Fibroblast of skin of abdomen (primary cell): ENCODE data around the gene PCDH1.
A peak's percentile ranks its signal among the peaks of the same experiment; 100 is the strongest.

Experiments used
- DNase-seq: peaks from one replicate; pipeline ENCODE4 v3.0.0-alpha.2; 2013

PCDH1 gene

DNA sequence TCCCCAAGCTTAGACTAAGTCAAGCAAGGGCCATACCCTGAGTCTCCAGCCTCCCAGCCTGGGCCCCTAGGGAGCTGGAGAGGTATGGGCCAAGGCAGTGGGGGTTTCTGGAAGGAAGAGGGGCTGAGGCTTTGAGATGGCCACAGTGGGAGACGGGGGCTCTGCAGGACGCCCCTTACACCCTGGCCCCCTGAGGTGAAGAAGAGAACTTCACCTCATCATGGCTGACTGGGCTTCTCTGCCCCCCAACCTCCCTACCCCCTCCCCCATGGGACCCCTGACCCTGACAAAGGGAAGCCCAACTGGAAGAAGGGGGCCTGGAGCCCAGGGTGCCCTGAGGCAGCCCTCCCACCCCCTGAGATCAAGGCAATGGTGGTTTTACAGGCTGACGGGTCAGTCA is 25.8 kb downstream of the PCDH1 start:
- no peak for DNase-seq

DNA sequence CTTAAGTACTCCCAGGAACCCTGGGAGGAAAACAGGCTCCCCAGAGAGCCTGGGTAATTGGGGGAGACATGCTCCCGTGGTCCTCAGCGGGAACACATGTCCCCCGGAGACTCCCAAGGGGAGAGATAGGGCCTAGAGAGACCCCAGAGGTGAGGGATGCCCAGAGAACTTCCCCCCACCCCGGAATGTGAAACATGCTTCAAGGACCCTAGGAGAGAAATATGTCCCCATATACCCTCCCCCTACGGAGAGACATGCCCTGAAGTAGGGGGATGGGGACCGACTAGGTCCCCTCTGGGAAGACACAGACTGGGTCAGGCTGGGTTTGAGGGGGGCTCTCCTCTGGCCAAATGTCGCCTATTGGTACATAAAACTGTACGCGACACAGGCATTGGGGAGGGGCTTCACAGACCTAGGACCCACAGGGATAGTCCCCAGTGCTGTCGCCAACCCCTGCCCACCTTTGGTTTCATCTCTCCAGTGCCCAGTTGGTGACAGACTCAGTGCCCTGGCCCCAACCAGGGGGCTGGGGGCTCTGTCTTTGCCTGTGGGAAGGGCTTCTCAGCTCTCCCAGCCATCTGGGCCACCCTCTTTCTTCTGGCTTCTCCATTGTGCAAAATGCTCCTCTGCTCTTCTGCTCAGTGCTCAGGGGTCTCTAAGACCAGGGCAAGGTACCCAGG is 26.9 kb downstream of the PCDH1 start:
- no peak for DNase-seq

DNA sequence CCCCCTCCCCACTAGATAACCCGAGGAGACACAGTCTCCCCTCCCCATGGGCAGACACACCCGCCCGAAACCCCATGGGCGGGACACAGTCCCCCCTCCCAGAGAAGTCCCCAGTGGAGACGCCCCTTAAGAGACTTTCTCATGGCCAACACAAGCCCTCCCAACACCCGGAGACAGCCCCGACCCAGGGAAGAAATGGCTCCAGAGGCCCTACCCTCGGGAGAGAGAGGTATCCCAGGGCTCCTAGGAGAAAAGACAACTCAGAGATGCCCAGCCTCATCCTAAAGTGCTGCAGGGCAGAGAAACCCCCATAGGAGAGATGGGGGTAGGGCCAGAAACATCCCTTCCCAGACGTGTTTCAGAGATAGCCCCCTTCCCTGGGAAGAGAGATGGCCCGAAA is 27.4 kb downstream of the PCDH1 start:
- no peak for DNase-seq

DNA sequence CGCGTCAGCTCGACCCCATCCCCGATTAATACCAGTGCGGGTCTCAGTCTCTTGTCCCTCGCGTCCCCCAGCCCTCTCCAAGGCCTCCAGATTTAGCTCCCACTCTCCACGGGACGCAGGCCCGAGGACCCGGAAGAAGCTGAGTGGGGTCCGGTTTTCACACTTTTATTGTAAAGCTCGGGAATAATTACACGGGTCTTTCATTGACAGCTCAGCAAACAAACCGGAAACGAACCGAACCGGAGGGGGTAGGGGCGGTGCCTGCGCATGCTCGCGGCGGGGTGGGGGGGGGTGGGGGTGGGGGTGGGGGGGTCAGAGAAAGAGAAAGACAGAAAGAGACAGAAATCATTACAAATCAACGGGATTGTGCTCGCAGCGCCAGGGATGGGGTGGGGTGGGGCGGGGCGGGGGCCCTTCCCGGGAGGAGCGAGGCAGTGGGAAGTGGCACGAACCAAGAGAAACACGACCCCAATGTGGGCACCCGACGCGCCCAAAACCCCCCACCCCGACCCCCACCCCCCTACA is 27.9 kb downstream of the PCDH1 start:
- peak; percentile 43 for DNase-seq

DNA sequence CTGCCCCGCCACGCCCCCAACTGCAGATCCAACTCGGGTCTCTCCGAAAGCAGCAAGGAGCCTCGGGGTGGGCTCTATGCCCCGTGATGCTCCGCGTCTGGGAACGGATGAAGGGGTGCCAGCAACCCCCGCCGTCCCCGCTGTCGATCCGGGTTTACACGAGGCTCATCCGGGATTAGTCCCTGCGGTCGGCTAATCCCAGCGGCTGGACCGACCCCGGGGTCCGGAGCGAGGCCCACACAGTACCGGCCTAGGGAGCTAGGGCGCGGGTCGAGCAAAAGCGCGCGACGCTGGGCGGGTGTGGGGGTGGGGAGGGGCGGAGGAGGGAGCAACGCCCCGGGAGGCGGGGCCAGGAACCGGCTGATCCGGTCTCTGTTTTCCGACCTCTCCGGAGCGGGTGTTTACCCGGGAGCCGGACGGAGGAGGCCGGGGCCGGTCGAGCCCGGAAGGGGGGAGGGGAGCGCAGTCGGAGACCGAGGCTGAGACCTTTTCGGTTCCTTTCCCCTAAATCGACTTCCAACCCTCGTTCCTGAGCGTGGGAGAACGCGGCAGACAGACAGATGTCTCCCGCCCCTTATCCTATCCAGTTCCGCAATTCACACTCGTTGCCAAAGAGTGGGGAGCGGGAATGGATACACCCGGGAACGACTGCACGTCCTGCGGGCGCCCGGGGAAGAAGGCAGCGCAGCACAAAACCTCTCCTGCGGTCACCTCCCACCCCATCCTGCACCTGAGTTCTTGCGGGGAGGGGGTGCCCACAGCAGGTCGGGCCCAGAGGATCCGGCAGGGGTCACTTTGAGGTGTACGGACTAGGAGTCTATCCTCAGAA is 28.6 kb downstream of the PCDH1 start:
- DNase-seq: peak; percentile 75

DNA sequence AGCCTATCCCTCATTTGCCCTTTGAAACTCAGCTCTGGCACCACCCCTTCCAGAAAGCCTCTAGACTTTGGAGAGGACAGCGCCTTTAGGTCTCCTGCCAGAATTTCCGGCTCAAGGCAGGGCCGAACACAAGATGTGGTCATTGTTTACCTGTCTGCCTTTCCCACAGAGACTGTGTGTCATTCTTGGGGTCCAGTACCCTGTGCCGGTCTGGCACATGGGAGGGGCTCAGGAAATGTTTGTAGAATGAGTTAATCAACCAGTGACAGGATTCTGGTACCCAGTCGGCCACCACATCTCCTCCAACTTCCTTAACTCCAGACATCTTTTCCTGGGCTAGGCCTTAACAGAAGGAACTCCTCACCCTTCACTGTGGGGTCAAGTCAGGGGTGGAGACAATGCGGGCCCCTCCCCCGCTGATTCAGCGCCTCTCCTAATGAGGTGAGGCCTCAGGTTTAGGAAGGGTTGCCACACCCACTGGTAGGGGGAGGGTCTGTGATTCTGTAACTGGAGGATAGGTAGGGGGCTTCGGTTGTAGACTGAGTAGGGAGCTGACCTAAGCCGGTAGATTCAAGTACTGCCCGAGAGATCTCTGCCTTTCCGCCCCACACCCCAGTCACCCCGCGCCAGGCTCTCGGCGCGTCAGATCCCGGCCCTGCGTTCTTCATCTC is 29.3 kb downstream of the PCDH1 start:
- no peak for DNase-seq

DNA sequence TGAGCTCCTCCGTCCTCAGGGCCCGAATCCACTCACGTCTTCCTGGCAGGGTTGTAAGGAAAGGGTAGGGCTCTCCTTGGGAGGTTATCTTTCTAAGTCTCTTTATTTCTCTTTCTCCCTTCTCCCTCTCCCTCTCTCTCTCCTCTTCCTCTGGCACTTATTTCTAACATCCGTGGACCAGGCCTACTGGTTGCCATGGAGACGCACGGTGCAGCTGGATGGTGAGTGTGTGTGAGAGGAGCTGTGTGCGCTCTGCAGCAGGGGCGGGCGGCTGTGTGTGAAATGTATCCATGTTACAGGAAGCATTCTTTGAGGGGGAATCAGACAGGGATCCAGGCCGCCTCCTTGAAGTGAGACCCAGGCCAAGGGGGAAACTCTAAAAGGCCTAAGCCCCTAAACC is 32.2 kb downstream of the PCDH1 start:
- peak; percentile 83 for DNase-seq

DNA sequence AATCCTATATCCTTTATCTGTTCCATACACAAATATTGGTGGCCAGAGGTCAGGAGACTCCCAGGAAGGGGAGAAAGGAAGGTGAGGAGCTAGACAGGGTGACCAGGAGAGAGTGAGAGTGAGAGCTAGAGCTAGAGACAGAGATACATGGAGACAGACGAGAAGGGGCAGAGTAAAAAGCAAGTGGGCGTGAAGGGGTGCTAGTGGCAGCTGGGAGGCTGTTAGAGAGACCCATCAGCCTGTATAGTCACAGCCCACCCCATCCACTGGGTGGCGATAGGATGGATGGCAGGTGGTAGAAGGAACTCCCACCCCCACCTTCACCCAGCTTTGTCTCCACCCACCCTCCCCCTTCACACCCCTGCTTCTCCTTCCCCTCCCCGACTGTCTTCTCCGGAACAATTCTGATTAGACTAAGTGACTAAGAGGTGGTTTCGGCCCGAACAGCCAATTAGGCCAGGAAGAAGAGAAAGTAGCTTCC is 32.8 kb downstream of the PCDH1 start:
- no peak for DNase-seq

DNA sequence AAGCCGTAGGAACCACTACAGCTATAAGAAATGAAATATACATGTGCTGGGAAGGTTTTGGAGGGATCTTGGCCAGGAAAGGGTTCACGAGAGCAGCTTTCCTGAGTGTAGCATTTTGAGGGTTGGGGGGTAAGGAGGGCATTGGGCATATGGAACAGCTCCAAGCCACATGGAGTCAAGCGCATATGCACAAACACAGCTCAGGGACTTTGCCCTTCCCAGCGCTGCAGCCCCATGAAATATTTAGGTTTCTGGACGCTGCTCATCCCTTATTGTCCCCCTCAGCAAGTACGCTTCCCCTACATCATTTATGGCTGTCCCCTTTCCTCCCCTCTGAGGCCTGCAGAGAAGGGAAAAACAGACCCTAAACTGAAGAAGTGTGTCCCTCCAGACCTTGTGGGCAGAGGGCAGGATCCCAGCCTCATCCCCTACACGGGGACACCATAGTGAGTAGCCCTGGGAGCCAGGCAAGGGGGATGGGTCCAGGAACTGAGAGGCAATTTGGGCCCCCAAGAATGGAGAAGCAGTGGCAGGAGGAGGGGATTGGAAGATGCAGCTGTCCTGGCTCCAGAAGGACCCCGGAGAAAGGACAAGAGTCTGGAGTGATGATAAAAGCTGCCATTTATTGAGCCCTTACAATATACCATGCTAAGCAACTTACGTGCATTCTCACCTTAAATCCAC is 33.7 kb downstream of the PCDH1 start:
- DNase-seq: no peak

DNA sequence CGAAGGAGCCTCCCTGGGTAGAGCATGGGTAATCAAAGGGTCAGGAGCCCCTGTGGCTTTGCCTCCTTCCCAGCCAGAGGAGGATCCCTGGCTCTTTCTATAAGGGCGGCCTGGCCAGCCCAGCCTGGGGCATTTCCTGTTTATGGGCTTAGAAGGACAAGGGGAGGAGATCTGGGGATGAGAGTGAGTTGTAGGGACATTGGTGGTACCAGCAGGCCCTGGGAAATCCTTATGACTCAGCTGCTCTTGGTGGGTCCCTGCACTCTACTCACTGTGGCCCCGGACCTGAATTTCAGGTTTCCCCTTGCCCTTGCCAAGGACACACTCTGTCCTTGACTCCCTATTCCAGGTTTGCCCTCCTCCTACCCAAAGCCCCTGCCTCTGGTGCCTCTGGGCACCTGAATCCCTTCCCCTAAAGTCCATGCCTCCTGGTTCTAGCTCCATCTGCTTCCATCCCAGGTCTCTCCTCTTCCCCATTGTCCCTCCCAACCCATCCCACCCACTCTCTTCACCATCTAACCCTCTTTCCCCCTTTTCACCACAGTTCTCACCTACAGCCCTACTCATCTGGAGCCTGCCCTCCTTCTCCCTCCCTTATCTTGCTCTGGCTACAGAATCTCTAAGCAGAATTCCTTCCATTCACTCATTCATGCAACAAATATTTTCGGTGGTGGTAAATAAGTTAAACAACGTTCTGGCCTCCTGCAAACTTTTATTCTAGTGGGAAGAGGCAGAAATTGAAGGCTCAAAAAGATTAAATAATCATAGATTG is 34.9 kb downstream of the PCDH1 start:
- no peak for DNase-seq

DNA sequence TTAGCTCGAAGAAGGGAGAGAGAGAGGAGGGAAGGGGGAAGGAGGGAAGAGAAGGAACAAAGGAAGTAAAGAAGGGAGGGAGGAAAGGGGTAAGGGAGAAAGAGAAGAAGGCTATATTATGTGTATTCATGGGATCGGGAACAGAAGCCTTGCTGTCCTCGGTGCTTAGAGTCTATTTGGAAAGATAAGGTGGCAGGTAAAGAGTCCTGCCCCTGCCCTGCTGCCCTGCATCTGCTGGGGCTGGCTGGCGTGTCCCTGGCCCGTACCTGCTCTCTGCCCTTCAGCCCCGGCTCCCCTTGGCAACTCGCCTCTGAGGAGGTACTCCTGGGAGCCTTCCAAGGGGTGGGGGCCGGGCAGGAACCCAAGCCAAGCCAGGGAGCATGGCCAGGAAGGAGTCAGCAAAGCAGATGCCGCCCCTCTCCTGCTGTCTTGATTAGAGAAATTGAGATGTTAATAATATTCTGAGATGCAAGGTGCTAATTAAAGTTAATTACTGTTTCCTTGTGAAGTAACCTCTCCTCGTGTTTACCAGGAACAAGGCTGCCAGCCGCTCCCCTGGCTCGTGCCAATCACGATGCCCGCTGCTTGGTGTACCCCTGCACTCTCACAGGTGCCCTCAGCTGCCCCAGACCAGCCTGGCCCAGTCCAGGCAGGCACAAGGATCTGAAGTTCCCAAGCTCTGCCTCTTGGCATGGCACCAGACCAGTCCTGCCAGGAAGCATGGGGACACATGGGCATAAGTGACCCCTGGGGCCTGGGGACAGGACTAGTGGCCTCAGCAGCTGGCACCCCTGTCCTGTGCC is 36.6 kb downstream of the PCDH1 start:
- no peak for DNase-seq

DNA sequence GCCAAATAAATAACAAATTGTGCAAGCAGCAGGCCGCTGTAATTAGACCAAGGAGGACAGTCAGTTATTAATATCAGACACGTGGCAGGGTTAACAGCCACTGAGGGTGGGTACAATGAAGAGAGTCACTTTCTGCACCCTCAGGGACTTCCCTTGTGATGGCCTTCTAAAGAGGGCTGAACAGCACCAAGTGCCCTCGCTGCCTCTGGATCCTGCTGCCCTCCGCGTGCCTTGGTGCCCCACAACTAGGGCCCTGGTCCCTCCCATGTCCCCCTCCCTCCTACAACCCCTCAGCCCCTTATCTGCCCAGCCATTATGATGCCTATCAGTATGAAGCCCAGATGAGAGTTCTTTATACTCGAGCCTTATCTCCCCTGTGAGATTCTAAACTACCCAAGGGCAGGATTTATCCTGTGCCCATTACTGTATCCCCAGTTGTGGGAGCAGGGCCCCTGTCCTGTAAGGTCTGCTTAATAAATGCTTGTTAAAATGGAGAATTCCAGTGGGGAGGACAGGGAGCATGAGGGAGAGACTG is 37.3 kb downstream of the PCDH1 start:
- DNase-seq: no peak

DNA sequence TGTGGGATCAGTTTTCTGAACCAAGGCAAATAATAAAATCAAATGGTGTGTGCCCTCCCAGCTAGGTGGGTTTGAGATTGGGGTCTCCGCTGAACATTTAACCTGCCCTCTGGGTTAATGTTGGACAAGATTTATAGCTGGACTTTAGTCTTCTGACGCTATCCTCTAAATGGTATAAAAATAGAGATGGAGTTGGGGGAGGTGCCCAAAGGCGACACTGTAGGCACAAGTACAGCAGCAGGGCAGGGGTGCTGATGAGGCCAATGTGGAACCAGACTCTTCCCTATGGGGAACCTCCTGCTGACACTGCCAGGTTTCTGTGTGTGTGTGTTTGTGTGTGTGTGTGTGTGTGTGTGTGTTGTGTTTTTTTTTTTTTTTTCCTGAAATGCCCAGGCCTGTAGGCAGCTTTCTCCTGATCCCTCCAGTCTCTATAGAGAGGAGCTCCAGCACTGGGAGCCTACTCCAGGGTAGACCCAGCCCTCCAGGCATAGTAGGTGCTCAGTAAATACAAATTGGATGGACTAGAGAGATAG is 37.9 kb downstream of the PCDH1 start:
- no peak for DNase-seq

DNA sequence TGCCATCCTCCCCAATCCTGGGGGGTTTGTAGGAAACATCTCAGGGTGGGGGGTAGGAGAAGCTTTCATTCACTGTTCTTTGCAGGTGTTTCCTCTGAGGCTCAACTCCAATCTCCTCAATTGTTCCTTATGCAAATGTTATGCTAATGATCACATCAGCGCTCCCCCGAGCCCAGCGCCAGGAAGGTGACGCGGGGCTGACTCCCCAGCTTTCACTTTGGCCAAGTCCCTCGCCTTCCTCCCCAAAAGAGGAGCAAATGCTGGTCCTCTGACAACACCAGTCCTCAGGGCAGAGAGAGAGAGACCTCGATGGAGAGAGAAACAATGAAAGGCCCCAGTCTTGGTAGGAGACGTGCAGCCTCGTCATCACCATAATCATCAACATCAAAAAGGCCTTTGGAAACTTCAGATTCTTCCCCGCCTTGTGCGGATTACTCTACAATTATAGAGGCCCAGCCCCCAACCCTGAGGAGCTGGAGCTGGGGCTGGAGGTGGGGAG is 39.1 kb downstream of the PCDH1 start:
- DNase-seq: peak; percentile 23

DNA sequence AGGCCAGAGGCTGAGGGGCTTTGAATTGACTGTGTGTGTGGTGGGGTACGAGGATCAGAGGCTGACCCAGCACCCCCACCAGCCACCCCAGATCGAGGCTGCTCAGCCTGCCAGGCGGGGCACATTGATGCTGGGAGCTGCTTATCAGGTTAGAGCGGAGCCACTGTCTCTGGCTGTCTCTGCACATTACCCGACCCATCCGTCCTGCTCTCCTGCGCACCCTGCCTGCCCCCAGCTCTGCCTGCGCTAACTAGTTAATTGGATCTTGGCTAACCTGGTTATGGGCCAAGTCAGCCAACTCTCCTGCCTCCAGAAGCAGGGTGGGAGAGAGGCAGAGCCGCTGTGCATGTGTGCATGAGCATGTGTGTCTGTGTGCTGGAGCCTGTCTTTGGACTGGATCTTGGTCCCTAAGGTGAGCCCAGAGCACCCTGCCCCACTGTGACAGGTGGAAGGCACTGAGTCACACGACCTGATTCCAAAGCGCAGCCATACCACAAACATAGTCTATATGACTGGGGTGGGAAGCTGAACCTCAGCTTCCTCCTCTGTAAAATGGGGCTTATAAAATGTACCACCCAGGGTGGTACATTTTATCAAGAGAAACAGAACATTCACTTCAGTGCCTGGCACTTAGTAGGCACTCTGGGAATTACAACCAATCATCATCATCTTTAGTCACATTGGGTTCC is 39.7 kb downstream of the PCDH1 start:
- DNase-seq: no peak

DNA sequence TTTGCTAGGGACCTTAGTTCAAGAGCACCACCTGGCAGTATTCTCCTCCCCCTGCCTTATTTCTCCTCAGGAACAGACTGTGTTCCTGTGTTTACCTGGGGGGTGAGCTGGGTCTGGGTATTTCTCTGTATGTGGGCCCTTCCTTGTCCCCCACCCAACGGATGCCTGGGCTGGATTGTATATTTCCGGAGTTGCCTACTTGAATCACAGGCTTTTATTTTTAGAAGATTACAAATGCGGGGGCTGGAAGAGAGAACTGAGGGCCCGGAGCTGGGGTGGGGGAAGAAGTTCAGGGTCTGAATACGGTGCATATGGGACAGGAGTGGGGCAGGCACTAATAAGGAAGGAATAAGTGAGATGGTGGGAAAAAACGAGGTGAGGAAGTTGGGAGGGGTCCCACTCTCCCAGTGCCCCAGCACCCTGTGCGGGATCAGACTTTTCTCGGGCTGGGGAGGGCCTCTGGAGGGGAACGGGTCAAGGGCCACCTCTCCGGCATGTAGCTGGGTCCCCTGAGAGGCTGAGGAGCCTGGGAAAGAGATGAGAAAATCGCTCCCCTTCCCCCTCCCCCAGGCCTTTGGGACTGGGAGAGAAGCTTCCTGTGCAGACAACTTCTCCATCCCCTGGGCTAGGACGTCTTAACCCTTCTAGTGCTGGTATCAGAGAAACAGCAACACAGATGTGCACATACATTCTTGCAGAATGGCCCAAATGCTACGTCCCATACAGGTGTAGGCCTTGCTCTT is 42.1 kb downstream of the PCDH1 start:
- DNase-seq: peak; percentile 53

DNA sequence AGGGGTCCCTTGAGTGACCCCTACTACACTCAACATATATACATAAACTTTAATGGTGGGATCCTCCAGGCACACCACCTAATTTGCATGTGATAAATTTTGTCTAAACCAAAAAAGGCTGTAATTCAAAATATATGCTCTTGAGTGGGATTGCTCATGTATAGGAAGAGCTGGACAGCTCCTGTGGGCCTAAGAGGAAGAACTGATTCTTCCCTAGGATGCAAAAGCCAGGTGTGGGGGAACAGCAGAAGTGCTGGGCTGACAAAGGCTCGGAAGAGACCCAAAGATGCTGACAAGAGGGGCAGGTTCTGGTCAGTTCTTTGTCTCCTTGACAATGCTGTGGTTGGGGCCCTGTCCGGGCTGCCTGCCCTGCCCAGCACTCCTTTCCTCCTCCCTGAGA is 43.9 kb downstream of the PCDH1 start:
- no peak for DNase-seq

DNA sequence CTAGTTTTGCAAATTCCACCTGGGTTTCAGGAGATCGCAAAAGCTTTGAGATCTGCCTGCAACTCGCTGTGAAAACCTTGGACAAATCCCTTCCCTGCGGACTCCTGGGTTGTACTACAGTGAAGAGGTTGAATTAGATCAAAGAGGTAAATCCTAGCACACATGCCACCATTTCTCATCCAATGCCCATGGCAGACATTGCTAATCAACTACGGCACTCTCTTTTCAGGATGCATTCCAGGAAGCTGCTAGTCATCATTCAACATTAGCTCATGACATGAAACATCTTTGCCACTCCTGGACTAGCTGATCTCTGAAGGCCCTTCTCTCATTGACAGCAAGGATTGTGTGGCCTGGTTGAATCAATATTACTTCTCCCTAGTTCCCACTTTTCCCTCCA is 46.1 kb downstream of the PCDH1 start:
- DNase-seq: no peak

DNA sequence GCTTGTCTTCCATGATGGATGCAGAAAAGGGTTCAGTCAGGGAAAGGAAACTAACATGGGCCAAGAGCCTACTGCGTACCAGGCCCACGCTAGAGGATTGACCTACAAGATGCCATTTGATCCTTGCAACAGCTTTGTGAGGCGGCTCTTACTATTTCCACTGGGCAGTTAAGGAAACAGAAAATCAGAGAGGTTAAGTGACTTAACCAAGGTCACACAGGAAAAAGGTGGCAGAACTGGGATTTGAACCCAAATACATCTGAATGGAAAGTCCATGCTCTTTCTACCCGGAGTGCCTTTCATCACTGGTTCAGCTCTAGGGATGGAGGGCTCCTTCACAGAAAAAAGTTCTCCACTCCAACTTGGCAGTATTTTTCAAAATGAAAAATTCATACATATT is 50.0 kb downstream of the PCDH1 start:
- DNase-seq: no peak
